Measurements from ENCODE around the gene DDAH2. TPM values are rescaled to one million over a fixed set of nuclear protein-coding genes. Genes with fewer than 3 reads are reported as not detected.

DDAH2 gene
- total RNA-seq, 2 donors from 2014 or later = 6.7 to 42.6 TPM

DNA sequence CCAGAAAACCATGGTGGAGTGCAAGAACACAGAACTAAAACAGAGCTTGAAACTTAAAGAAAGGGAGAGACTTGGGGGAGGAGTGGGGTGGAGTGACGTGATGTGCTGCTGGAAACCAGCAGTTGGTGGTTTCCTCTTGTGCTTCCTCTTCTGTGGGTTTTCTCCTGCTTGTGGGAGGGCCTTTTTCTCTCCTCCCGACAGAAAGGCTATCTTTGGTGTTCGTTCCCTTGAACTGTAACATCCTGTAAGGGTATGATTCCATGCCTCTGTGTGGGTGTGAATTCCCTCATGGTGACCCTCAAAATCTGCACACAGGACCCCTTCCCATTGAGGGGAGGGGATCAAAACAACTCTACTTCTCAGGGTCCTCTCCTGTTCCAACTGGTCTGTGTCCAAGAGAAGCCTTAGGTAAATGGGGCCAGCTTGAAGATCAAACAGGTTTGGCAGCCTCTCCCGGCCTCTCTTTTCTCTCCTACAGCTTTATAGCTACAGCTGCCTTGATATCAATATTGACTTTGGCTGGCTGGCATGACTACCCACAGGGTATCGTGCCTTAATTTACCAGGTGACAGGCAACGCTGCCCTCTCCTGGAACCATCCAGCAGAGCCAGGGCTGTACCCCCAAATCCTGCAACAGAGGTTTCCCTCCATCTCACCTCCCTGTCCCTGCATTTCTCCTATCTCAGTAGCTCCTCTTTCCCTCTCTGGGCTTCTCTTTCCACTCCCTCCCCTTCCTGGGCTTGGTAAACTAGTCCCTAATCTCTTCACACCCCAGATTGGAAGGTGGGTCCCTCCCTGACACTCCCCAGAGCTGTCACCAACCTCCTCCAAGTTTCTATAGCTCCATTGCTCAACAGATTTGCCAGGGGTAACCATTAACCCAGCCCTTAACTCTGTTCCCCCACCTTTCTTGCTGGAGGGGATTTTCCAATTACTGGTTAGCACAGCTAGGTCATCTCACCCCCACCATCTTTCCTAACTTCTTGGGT, 9.2 kb upstream of the DDAH2 start:
- DNase-seq (ENCODE audit: low spot score in 2 of 2) (peak; percentile 47 to 69), ATAC-seq (peak; percentile 22 to 23)
- Mint-ChIP-seq H3K9me3 (no peaks in the 10 kb centered on the region), H3K27ac (peak overlapping the region; percentile 82 to 95), H3K36me3 (peaks cover 52 to 66% of the 10 kb centered on the region in 2 donors)

DNA sequence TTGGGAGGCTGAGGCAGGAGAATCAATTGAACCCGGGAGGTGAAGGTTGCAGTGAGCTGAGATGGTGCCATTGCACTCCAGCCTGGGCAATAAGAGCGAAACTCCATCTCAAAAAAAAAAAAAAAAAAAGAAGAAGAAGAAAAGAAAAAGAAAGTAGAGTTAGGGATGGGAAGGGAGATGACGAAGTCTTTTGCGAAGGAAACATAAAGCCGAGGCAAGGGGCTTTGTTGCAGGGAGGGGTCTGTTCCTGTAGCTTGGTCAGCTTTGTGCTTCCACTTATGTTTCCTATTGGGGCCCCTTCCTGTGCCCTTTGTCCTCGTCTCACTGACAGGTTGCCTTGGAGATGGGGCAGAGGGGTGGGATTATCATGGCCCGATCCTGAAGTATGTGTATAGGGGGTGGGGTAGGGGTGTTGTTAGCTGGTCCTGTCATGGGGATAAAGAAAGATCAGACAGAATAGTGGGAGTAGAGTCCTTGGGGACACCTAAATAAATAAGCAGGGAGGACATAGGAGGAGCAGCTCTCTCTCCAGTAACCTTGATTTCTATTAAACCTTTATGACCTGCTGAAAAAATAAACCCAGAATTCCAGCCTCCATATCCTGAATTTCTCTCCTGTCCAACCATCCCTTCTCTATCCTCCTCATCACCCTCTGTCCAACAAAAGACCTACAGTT, 8.4 kb upstream of the DDAH2 start:
- Mint-ChIP-seq H3K27ac (peak overlapping the region; percentile 82 to 95), H3K36me3 (peaks cover 56 to 62% of the 10 kb centered on the region in 2 donors), H3K9me3 (no peaks in the 10 kb centered on the region)
- DNase-seq (ENCODE audit: low spot score in 2 of 2) = no peak
- no peak for ATAC-seq

DNA sequence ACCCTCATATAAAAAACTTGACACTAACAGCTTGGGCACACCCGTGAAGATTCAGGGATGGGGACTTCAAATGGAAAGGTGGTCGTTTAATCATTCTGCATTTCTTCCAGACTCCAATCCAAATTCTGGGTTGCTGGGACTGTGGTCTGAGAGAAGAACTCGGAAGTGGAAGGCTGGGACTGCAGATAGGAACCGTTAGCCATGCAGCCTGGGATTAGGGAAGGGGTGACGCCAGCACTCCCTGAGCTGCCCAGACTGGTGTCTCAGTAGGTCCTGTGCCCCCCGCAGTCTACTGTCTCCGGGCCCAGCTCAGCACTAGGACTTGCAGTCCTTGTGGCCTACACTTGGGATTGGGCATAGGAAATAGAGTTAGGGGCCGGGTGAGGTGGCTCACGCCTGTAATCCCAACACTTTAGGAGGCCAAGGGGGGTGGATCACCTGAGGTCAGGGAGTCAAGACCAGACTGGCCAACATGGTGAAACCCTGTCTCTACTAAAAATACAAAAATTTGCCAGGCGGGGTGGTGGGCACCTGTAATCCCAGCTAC, 7.7 kb upstream of the DDAH2 start:
- H3K9me3 Mint-ChIP-seq = no peaks in the 10 kb centered on the region
- peaks cover 55 to 64% of the 10 kb centered on the region in 2 donors for H3K36me3 Mint-ChIP-seq
- no peak for ATAC-seq
- peak overlapping the region; percentile 88 to 95 for H3K27ac Mint-ChIP-seq
- no peak for DNase-seq (ENCODE audit: low spot score in 2 of 2)

- ATAC-seq (peak; percentile 54 to 69), DNase-seq (ENCODE audit: low spot score in 2 of 2) (peak; percentile 83 to 92)
- H3K9me3 Mint-ChIP-seq = no peaks in the 10 kb centered on the region
- peaks cover 54 to 62% of the 10 kb centered on the region in 2 donors for H3K36me3 Mint-ChIP-seq
- H3K27ac Mint-ChIP-seq = peak within 1 kb of the TSS; percentile 95 to 97
These were observed 7.1 kb upstream of the DDAH2 start, which contains the start of gene CLIC1 for GRCh38 chr6:31736021-31736767. Gene CLIC1, minus strand, starts transcription at chr6:31736530. Its CDS starts 230 bp downstream, at chr6:31736300.

DNA sequence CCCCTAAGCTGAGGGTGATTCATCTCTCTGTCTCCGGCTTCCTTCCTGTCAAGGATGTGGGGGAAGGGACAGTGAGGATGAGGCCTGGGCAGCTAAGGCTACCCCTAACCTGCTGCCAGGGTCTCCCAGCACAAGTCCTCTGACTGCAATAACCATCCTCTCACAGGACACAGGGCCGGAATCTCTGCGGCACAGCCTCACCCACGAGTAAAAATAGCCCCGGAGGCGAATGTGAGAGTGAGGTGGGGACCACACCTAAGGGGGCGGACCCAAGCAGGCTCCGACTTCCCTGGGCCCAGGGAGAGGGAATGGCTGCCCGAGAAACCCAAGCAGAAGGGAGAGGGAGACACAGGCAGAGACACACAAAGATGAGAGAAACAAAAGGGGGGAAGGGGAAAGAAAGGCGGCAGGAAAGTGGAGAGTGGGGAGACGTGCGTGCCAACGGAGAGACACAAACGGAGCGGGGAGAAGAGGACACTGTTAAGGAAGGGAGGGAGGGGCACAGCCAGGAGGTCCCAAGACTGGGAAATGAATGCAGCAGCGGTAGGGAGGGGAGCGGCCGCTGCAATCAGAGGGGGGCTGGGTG, 5.8 kb upstream of the DDAH2 start:
- H3K36me3 Mint-ChIP-seq = peaks cover 56 to 60% of the 10 kb centered on the region in 2 donors
- H3K27ac Mint-ChIP-seq = peak overlapping the region; percentile 95 to 97
- H3K9me3 Mint-ChIP-seq = no peaks in the 10 kb centered on the region
- DNase-seq (ENCODE audit: low spot score in 2 of 2) = peak; percentile 55 to 80
- peak; percentile 42 to 53 for ATAC-seq

DNA sequence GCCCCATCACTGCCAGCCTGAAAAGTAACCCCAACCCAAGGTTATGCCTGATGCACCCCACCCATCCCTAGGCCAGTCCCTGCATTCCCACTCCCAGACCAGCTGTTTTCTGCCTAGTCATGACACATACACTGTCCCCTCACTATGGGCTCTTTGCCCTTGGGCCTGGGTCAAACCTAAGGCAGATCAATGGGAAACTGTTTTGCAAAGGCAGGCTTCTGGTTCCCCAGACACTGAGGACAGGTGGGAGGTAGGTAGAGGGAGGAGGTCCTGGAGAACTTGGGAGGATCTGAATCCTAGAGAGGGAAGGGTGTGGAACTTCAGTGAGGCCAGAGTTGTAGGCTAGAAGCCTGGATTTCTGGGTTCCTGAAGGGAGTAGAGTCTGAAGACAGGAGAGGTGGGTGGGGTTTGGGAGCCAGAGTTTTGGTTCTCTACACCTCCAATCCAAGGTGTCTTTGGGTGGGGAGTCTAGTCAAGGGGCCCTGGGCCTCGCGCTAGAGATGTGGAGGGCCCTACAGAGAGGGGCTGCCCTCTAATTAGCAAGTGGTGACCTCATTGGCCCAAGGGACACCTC, 5.2 kb upstream of the DDAH2 start:
- no peaks in the 10 kb centered on the region for H3K9me3 Mint-ChIP-seq
- no peak for ATAC-seq
- DNase-seq (ENCODE audit: low spot score in 2 of 2) = no peak
- H3K27ac Mint-ChIP-seq = peak overlapping the region; percentile 95 to 97
- H3K36me3 Mint-ChIP-seq = peaks cover 53 to 56% of the 10 kb centered on the region in 2 donors

GRCh38 chr6:31733734-31734133, 4.6 kb upstream of the DDAH2 start:
- peaks cover 53 to 56% of the 10 kb centered on the region in 2 donors for H3K36me3 Mint-ChIP-seq
- H3K9me3 Mint-ChIP-seq = no peaks in the 10 kb centered on the region
- peak overlapping the region; percentile 79 to 95 for H3K27ac Mint-ChIP-seq
- no peak for DNase-seq (ENCODE audit: low spot score in 2 of 2)
- ATAC-seq = no peak

- H3K36me3 Mint-ChIP-seq = peaks cover 53 to 56% of the 10 kb centered on the region in 2 donors
- DNase-seq (ENCODE audit: low spot score in 2 of 2) = no peak
- no peak overlapping the region for H3K27ac Mint-ChIP-seq
- ATAC-seq = no peak
- H3K9me3 Mint-ChIP-seq = no peaks in the 10 kb centered on the region
These were observed 2.9 kb upstream of the DDAH2 start for GRCh38 chr6:31732029-31732428.

DNA sequence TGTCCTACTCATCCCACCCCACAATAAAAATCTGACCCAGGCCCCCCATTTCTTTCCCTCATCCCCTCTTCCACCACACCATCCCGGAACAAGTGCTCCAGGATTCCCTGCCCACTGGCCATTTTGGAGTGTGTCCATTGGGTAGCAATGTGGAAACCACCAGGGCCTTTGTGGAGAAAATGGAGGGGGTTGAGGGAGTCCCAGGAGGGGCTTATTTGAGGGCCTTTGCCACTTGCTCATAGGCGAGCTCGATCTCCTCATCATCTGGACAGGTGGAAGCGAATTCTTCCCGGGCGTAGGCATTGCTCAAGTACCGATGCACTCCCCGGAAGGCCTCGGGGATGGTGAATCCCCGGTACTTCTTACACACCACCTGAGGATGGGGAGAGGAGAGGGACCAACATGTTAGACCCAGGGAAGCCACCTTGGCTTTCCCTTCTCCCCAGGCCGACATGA, 1.6 kb upstream of the DDAH2 start:
- Mint-ChIP-seq H3K9me3 (no peaks in the 10 kb centered on the region), H3K36me3 (peaks cover 40 to 48% of the 10 kb centered on the region in 2 donors), H3K27ac (peak overlapping the region in 1 of 2 donors; percentile 3)
- DNase-seq (ENCODE audit: low spot score in 2 of 2) (no peak), ATAC-seq (no peak)

GRCh38 chr6:31729979-31730630, 1.0 kb upstream of the DDAH2 start:
- Mint-ChIP-seq H3K36me3 (peaks cover 35 to 43% of the 10 kb centered on the region in 2 donors), H3K9me3 (no peaks in the 10 kb centered on the region), H3K27ac (peak overlapping the region; percentile 3 to 77)
- ATAC-seq (peak; percentile 21 to 64), DNase-seq (ENCODE audit: low spot score in 2 of 2) (peak in 1 of 2 donors; percentile 73)

- Mint-ChIP-seq H3K9me3 (no peaks in the 10 kb centered on the region), H3K36me3 (peaks cover 29 to 37% of the 10 kb centered on the region in 2 donors), H3K27ac (peak overlapping the region; percentile 9 to 77)
- ATAC-seq (peak; percentile 50 to 71), DNase-seq (ENCODE audit: low spot score in 2 of 2) (peak; percentile 76 to 77)
These were observed 448 bp upstream of the DDAH2 start for GRCh38 chr6:31729515-31729978.

DNA sequence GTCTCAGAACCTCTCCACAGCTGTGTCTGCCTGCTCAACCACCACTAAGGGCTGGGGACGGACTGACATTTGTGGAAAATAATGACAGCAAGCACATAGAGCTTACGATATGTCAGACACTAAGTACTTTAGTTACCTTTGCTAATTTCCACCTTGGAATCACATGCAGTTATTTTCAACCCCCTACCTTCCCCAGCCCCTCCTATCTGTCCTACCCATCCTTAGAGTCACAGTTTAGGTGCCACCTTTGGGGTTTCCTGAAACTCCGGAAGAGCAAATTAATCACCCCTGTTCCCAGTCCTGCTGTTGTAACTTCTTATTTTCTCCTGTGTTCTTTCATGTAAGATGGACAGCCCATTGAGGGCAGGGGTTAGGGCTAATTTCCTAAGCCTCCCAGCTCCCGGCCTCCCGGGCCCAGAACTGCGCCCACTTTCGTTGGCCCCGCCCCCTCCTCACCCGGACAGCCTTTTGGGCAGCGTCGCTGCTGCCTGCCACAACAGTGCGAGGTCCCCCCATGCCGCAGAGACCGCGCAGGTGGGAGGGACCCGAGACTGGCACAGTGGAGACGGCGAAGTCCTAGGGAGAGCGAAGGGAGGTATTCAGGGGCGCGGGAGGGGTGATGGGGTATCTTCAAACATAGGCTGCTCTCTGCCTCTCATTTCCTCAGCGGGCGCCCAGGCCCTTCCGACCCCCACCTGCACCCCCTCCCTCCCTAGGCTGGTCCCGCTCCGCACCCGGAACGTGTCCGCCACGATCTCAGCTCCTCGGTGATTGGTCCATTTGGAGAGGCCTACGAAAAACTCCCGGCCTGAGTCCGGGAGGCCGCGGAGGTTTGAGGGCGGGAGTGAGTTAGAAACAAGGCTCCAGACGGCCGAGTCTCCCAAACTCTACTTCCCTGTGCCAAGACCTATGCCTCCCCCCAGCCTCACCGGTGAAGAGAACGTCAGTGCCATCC, 1.1 kb downstream of the DDAH2 start:
- Mint-ChIP-seq H3K27ac (peak overlapping the region in 1 of 2 donors; percentile 82), H3K36me3 (peaks cover 14 to 22% of the 10 kb centered on the region in 2 donors), H3K9me3 (no peaks in the 10 kb centered on the region)
- no peak for DNase-seq (ENCODE audit: low spot score in 2 of 2)
- ATAC-seq = peak in 1 of 2 donors; percentile 15

- H3K27ac Mint-ChIP-seq = peak overlapping the region in 1 of 2 donors; percentile 82
- ATAC-seq (peak; percentile 25 to 45), DNase-seq (ENCODE audit: low spot score in 2 of 2) (no peak)
- no peaks in the 10 kb centered on the region for H3K9me3 Mint-ChIP-seq
- peaks cover 13 to 19% of the 10 kb centered on the region in 2 donors for H3K36me3 Mint-ChIP-seq
These were observed 1.9 kb downstream of the DDAH2 start for GRCh38 chr6:31727034-31727716.
